ENCODE measurements around the gene UBE2E2. TPM values are rescaled to one million over a fixed set of nuclear protein-coding genes. Genes with fewer than 3 reads are reported as not detected.

Gene UBE2E2
- total RNA-seq, 2 experiments from 2014 or later, result 16.5 to 23.2 TPM

GRCh38 chr3:23189187-23189586 lies 13.9 kb upstream of the UBE2E2 start:
- ATAC-seq, result no peak
- DNase-seq, result no peak
- POLR2A ChIA-PET, result interaction anchor here (1.6 kb wide), 1 partner anchor 13 kb away, joined by 3 read pairs; no protein-coding TSS in a partner anchor
- Mint-ChIP-seq H3K27ac (no peak overlapping the region), H3K4me1 (ENCODE audit: low read depth) (no peaks in the 10 kb centered on the region), H3K27me3 (peaks cover 2% of the 10 kb centered on the region), H3K4me3 (no peak overlapping the region), H3K9me3 (no peaks in the 10 kb centered on the region), H3K36me3 (ENCODE audit: low read depth) (no peaks in the 10 kb centered on the region)
- intact Hi-C loops (cut with micrococcal nuclease), result no loop called here
- no peak for TF ChIP-seq CTCF (IDR thresholded peaks at IDR 0.05)
- CTCF ChIA-PET, result no interaction called here

- H3K36me3 Mint-ChIP-seq (ENCODE audit: low read depth), result no peaks in the 10 kb centered on the region
- peaks cover 2% of the 10 kb centered on the region for H3K27me3 Mint-ChIP-seq
- no peaks in the 10 kb centered on the region for H3K9me3 Mint-ChIP-seq
- no peak overlapping the region for H3K4me3 Mint-ChIP-seq
- ATAC-seq (no peak), DNase-seq (no peak)
- TF ChIP-seq CTCF (IDR thresholded peaks at IDR 0.05), result no peak
- intact Hi-C loops (cut with micrococcal nuclease), result no loop called here
- no peak overlapping the region for H3K27ac Mint-ChIP-seq
- ChIA-PET POLR2A (no interaction called here), CTCF (no interaction called here)
- no peaks in the 10 kb centered on the region for H3K4me1 Mint-ChIP-seq (ENCODE audit: low read depth)
Measured at GRCh38 chr3:23192816-23193215, 10.3 kb upstream of the UBE2E2 start.

- CTCF ChIA-PET, result no interaction called here
- no peak for ATAC-seq
- Mint-ChIP-seq H3K27me3 (peaks cover 2% of the 10 kb centered on the region), H3K4me3 (no peak overlapping the region), H3K9me3 (no peaks in the 10 kb centered on the region), H3K4me1 (ENCODE audit: low read depth) (no peaks in the 10 kb centered on the region), H3K36me3 (ENCODE audit: low read depth) (no peaks in the 10 kb centered on the region), H3K27ac (no peak overlapping the region)
- no peak for TF ChIP-seq CTCF (IDR thresholded peaks at IDR 0.05)
- DNase-seq, result no peak
- POLR2A ChIA-PET, result interaction anchor here (1.1 kb wide), 1 partner anchor 13 kb away, joined by 3 read pairs; no protein-coding TSS in a partner anchor
- intact Hi-C loops (cut with micrococcal nuclease), result no loop called here
Measured at GRCh38 chr3:23193831-23194230, 9.3 kb upstream of the UBE2E2 start.

GRCh38 chr3:23198801-23199200 lies 4.3 kb upstream of the UBE2E2 start:
- Mint-ChIP-seq H3K4me3 (no peak overlapping the region), H3K9me3 (no peaks in the 10 kb centered on the region), H3K27ac (no peak overlapping the region), H3K36me3 (ENCODE audit: low read depth) (no peaks in the 10 kb centered on the region), H3K27me3 (peaks cover 15% of the 10 kb centered on the region), H3K4me1 (ENCODE audit: low read depth) (peaks cover 3% of the 10 kb centered on the region)
- ATAC-seq (no peak), DNase-seq (no peak)
- POLR2A ChIA-PET, result no interaction called here
- CTCF ChIA-PET, result interaction anchor here (0.7 kb wide), 1 partner anchor 1186 kb away, joined by 3 read pairs; no protein-coding TSS in a partner anchor
- intact Hi-C loops (cut with micrococcal nuclease), result no loop called here
- no peak for TF ChIP-seq CTCF (IDR thresholded peaks at IDR 0.05)

- Mint-ChIP-seq H3K4me3 (no peak overlapping the region), H3K9me3 (no peaks in the 10 kb centered on the region), H3K4me1 (ENCODE audit: low read depth) (peaks cover 10% of the 10 kb centered on the region), H3K27ac (no peak overlapping the region), H3K36me3 (ENCODE audit: low read depth) (no peaks in the 10 kb centered on the region), H3K27me3 (peaks cover 18% of the 10 kb centered on the region)
- intact Hi-C loops (cut with micrococcal nuclease), result no loop called here
- ChIA-PET CTCF (no interaction called here), POLR2A (no interaction called here)
- DNase-seq, result no peak
- no peak for TF ChIP-seq CTCF (IDR thresholded peaks at IDR 0.05)
- no peak for ATAC-seq
Measured at GRCh38 chr3:23199649-23200048, 3.5 kb upstream of the UBE2E2 start.
